ENCODE data around the gene SEC11A.
A peak's percentile ranks its signal among the peaks of the same experiment; 100 is the strongest.

The SEC11A gene

DNA sequence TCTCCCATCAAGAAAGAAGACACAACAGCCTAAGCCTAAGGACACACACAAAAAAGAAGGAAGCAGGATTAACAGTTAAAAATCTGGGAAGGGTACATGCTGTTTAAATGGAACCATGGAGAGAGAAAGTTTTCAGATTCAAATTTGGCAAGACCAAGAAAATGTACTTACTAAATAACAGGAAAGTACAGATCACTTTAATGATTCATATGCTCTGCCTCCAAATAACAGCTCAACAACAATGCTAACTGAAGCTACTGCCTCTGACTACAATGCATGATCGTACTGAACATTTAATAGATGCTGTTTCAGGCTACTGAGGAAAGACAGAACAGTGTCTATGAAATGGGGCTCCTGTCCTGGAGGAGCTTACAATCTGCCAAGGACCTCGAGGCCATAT is 49.6 kb downstream of the SEC11A start:
- Histone ChIP-seq H3K9me3 (ENCODE audit: severe bottlenecking) (no peaks in the 10 kb centered on the region), H3K27ac (no peak overlapping the region), H3K4me3 (ENCODE audit: low read depth, low read length) (no peak overlapping the region), H3K36me3 (peaks cover 34% of the 10 kb centered on the region), H3K27me3 (ENCODE audit: insufficient read depth, low read depth, severe bottlenecking) (no peaks in the 10 kb centered on the region)
- TF ChIP-seq, protein P1, sequence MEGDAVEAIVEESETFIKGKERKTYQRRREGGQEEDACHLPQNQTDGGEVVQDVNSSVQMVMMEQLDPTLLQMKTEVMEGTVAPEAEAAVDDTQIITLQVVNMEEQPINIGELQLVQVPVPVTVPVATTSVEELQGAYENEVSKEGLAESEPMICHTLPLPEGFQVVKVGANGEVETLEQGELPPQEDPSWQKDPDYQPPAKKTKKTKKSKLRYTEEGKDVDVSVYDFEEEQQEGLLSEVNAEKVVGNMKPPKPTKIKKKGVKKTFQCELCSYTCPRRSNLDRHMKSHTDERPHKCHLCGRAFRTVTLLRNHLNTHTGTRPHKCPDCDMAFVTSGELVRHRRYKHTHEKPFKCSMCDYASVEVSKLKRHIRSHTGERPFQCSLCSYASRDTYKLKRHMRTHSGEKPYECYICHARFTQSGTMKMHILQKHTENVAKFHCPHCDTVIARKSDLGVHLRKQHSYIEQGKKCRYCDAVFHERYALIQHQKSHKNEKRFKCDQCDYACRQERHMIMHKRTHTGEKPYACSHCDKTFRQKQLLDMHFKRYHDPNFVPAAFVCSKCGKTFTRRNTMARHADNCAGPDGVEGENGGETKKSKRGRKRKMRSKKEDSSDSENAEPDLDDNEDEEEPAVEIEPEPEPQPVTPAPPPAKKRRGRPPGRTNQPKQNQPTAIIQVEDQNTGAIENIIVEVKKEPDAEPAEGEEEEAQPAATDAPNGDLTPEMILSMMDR (IDR thresholded peaks at IDR 0.05; ENCODE audit: low read depth, low read length), result no peak
- no peak for DNase-seq

DNA sequence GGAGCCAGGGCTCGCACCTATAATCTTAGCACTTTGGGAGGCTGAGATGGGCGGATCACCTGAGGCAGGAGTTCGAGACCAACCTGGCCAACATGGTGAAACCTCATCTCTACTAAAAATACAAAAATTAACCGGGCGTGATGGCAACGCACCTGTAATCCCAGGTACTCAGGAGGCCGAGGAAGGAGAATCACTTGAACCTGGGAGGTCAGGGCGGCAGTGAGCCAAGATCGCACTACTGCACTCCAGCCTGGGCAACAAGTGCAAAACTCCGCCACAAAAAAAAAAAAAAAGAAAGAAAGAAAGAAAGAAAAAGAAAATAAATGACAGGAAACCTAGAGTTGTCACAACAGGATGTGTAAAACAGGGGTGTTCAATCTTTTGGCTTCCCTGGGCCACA is 54.9 kb downstream of the SEC11A start:
- H3K9me3 ChIP-seq (ENCODE audit: severe bottlenecking), result no peaks in the 10 kb centered on the region
- H3K4me3 ChIP-seq (ENCODE audit: low read depth, low read length), result no peak overlapping the region
- H3K36me3 ChIP-seq, result peaks cover 10% of the 10 kb centered on the region
- DNase-seq, result no peak
- TF ChIP-seq, protein P1 (IDR thresholded peaks at IDR 0.05; ENCODE audit: low read depth, low read length), result no peak
- no peaks in the 10 kb centered on the region for H3K27me3 ChIP-seq (ENCODE audit: insufficient read depth, low read depth, severe bottlenecking)
- H3K27ac ChIP-seq, result no peak overlapping the region

DNA sequence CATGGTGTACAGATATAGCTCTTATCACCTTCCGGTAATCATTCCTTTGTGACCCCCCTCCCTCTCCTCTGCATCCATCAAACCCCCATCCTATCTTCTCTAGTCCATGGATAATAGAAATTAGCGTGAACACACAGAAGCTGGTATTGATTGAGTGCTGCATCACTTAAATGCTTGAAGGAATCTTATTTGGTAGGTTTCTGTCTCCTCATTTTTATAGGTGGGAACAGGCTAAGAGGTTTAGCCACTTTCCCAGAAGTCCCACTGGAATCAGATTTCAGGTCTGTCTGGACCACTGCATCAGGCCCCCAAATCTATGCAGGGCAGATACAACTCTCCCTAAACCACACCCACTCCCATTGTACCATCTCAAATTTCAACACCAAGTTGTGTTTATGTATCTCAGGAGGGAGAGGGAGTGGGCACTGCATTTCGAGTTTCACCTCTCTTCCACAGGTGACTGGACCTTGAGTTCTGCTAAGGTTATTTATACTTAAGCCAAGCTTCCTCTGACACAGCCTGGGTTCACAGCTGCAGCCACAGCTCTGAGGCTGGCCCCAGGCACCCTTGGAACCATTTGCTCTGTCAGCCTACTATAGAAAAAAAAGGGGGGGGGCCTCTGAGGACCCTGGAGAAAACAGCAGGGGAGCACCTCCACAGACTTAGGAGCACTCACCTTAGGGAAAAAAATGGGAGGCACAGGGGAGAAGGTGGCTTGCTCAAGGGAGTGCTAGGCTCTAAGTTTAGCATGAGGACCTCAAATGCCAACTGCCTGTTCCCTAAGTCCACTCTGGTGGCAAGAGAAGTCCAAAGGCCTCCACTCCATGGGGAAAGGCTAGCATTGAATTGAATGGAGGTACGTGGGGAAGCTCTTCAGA is 55.8 kb downstream of the SEC11A start:
- DNase-seq, result no peak
- TF ChIP-seq, protein P1 (IDR thresholded peaks at IDR 0.05; ENCODE audit: low read depth, low read length), result no peak
- H3K27me3 ChIP-seq (ENCODE audit: insufficient read depth, low read depth, severe bottlenecking), result no peaks in the 10 kb centered on the region
- no peak overlapping the region for H3K4me3 ChIP-seq (ENCODE audit: low read depth, low read length)
- H3K36me3 ChIP-seq, result 0 out of 2 replicates have a peak, but pooled peaks cover 3% of the 10 kb centered on the region
- no peak overlapping the region for H3K27ac ChIP-seq
- H3K9me3 ChIP-seq (ENCODE audit: severe bottlenecking), result no peaks in the 10 kb centered on the region

DNA sequence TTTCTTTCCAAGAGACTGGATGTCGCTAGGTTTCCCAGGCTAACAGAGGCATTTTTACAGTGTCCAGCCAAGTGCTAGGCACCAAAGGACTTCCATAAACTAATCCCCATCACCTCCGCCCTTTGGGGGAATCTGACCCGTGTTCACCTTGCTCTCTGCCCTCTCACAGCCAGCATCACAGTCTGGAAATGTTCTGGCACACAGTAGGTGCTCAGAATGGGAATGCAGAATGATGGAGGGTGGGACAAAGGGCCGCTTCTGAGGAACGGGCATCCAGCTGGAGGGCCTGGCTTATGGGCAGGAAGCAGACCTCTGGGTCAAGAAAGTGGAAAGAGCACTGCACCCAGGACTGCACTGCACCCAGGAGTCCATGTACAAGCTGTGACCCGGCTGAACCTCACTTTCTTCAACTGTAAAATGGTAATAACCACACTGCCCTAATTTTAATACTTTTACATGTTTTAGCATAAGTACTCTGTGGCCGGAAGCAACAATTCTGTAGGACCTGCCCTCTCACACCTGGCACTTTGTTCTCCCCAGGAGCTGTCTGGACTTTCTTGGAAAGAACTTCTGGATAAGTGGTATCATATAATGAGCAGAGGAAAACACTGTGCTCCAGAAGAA is 57.0 kb downstream of the SEC11A start:
- Histone ChIP-seq H3K9me3 (ENCODE audit: severe bottlenecking) (no peaks in the 10 kb centered on the region), H3K4me3 (ENCODE audit: low read depth, low read length) (peak overlapping the region; percentile 52), H3K27me3 (ENCODE audit: insufficient read depth, low read depth, severe bottlenecking) (no peaks in the 10 kb centered on the region), H3K27ac (no peak overlapping the region), H3K36me3 (no peaks in the 10 kb centered on the region)
- TF ChIP-seq, protein P1 (IDR thresholded peaks at IDR 0.05; ENCODE audit: low read depth, low read length), result no peak
- DNase-seq, result no peak

DNA sequence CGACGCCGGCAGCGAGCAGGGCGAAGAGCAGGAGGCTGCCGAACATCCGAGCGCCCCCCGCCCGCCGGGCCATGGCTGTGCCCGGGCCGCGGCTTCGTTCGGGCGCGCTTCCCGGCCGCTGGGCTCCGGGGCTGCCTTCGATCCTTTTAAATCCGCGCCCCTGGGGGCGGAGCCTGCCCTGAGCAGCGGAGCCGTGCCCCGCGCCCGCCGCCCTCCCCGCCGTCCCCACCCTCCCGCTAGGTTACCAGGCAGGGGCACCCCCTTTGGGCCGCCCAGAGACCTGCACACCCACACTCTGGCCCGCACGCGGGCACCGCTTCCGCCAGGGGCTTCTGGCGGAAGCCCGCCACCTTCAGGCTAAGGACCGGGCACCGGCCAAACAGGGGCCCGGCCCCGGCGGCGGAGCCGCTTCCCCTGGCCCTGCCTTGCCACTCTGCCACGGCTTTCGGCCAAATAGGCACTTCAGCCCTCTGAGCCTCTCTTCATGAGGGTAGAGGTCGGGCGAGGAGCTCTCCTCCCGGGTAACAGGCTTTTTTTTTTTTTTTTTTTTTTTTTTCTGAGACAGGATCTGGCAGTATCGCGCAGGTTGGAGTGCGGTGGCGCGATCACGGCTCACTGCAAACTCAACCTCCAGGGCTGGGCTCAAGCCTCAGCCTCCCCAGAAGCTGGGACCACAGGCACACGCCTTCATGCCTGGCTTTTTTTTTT is 57.7 kb downstream of the SEC11A start, which contains the start of gene NMB:
NMB (minus strand) TSS at position 120 of the 708 bp plus-strand sequence; CDS start at position 73, 47 bp downstream.
- Histone ChIP-seq H3K4me3 (ENCODE audit: low read depth, low read length) (peak within 1 kb of the TSS; percentile 52), H3K27ac (peak within 1 kb of the TSS; percentile 61), H3K36me3 (no peaks in the 10 kb centered on the region), H3K9me3 (ENCODE audit: severe bottlenecking) (no peaks in the 10 kb centered on the region), H3K27me3 (ENCODE audit: insufficient read depth, low read depth, severe bottlenecking) (no peaks in the 10 kb centered on the region)
- DNase-seq, result peak; percentile 94
- TF ChIP-seq, protein P1 (IDR thresholded peaks at IDR 0.05; ENCODE audit: low read depth, low read length), result peak; percentile 74

Data from WERI-Rb-1 (cell line).